AG04450 (cell line): Measurements from ENCODE around the gene VENTX. TPM values are rescaled to one million over a fixed set of nuclear protein-coding genes. Genes with fewer than 3 reads are reported as not detected.

Experiments used
- CTCF ChIA-PET: fragments of 300-600, 350-600 bp; formaldehyde crosslinking; extraction: SDS; loops from one replicate; lab custom pipeline; 2022; ENCODE audit warnings: antibody characterized with exemption, inconsistent platforms; lab: Charles Lee
- POLR2A ChIA-PET: fragments of 350-600 bp; formaldehyde crosslinking; extraction: SDS; loops from one replicate; lab custom pipeline; 2021; ENCODE audit warnings: antibody characterized with exemption, inconsistent platforms; lab: Yijun Ruan, JAX
- DNase-seq: peaks from one replicate; pipeline ENCODE4 v3.0.0-alpha.2; 2011; ENCODE audit warnings: low read depth, low spot score
- H3K27ac ChIP-seq: one replicate; pipeline ENCODE4 v1.5.1; 2012; ENCODE audit warnings: low read depth, low read length, control low read depth
- H3K27me3 ChIP-seq: one replicate; pipeline ENCODE4 v1.6.0; 2012; ENCODE audit warnings: low read length; ENCODE audit not compliant: control insufficient read depth, insufficient read depth
- H3K4me3 ChIP-seq: 2 replicates; pipeline ENCODE4 v1.5.1; 2011; ENCODE audit warnings: mild to moderate bottlenecking, low read depth, low read length, control low read depth
- H3K9me3 ChIP-seq: 2 replicates; pipeline ENCODE4 v1.5.1; 2012; ENCODE audit warnings: low read length; ENCODE audit not compliant: control insufficient read depth, insufficient read depth
- polyA plus RNA-seq: library from polyadenylated mRNA; depleted of rRNA; stranded (reverse); fragments of >200 nt; gene quantifications from 2 replicates; pipeline ENCODE4 v1.2.3, GENCODE V29; 2011
- TF ChIP-seq, protein P1 (sequence below): IDR thresholded peaks from 2 replicates; pipeline ENCODE4 v1.5.1; 2011; ENCODE audit warnings: low read depth, low read length, control low read depth, inconsistent platforms

VENTX gene
- polyA plus RNA-seq, 1 experiment: not detected

GRCh38 chr10:133280391-133281059, 42.9 kb downstream of the VENTX start:
- Histone ChIP-seq H3K9me3 (no peaks in the 10 kb centered on the region; the same call in 1 of the 2 replicates), H3K4me3 (no peak overlapping the region), H3K27ac (no peak overlapping the region), H3K27me3 (peaks cover 8% of the 10 kb centered on the region)
- TF ChIP-seq, protein P1, sequence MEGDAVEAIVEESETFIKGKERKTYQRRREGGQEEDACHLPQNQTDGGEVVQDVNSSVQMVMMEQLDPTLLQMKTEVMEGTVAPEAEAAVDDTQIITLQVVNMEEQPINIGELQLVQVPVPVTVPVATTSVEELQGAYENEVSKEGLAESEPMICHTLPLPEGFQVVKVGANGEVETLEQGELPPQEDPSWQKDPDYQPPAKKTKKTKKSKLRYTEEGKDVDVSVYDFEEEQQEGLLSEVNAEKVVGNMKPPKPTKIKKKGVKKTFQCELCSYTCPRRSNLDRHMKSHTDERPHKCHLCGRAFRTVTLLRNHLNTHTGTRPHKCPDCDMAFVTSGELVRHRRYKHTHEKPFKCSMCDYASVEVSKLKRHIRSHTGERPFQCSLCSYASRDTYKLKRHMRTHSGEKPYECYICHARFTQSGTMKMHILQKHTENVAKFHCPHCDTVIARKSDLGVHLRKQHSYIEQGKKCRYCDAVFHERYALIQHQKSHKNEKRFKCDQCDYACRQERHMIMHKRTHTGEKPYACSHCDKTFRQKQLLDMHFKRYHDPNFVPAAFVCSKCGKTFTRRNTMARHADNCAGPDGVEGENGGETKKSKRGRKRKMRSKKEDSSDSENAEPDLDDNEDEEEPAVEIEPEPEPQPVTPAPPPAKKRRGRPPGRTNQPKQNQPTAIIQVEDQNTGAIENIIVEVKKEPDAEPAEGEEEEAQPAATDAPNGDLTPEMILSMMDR: no peak
- ChIA-PET POLR2A (no interaction called here), CTCF (no interaction called here)
- no peak for DNase-seq

DNA sequence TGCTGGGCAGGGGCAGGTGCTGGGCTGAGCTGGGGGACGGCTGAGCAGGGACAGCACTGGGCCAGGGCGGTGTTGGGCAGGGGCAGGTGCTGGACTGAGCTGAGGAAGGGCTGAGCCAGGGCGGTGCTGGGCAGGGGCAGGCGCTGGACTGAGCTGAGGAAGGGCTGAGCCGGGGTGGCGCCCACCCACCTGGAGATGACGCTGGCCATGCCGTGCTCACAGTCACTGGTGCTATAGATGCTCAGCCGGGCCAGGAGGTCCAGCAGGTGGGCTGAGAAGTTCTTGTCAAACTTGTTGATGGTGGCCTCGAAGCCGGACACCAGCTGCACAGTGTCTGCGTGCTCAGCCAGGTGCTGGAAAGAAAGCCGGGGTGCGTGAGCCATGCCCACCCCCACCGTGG, 43.4 kb downstream of the VENTX start:
- no peaks in the 10 kb centered on the region; the same call in 1 of the 2 replicates for H3K9me3 ChIP-seq
- TF ChIP-seq, protein P1: no peak
- no peak for DNase-seq
- CTCF ChIA-PET: no interaction called here
- H3K27me3 ChIP-seq: peaks cover 3% of the 10 kb centered on the region
- H3K4me3 ChIP-seq: no peak overlapping the region
- H3K27ac ChIP-seq: no peak overlapping the region
- POLR2A ChIA-PET: no interaction called here

DNA sequence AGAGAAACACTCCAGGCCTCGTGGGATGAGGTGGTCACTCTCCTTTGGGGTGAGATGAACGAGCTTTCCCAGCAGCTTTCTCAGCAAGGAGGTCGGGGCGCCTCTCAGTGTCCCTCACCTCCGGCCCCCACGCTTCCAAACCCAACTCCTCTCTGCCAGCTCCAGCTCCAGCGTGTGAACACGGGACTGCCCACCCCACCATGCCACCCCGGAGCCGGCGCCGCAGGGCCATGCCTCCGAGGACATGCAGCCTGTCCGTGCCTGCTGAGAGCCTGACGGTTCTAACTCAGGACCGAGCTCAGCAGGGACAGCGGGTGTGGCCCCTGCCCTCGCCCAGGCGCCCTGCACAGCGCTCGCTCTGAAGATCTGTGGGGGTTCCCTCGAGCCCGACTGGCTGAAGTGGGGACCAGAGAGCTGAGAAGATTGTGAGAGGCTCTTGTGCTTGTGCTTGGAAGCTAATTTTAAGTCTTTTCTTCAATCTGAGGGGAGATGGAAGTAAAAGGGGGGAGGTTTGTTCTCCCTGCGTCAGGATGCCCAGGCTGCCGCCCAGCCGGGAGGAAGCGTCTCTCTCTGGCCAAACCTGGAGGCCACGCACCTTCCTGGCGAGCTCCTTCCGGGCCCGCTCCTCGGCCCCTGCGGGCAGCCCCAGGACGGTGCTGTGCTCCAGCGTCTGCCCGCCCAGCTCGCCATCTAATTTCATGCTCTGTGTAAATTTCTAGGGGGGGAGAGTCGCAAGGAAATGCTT, 44.1 kb downstream of the VENTX start:
- CTCF ChIA-PET: no interaction called here
- DNase-seq: no peak
- POLR2A ChIA-PET: no interaction called here

DNA sequence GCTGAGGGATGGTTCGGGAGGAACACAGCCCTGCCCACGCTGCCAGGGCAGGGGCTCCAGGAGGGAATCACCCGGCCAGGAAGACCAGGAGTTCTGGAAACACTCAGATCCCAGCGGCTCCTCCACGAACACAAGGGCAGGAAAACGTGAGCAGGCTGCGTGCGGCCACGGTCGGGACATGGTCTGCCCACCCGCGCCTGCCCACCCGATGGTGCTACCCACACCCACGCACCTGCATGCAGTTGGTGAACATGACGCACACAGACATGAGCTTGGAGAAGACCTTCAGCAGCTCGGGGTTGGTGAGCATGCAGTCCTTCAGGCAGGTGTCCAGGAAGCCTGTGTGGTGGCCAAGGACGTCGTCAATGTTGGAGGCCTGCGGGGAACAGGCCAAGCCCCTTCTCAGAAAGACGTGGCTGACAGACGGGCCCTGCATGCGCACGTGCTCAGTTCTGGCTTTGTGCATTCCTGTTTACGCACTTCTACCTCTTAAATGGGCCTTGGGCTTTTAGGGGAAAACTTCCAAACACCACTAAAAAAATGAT, 45.3 kb downstream of the VENTX start:
- CTCF ChIA-PET: no interaction called here
- H3K27ac ChIP-seq: no peak overlapping the region
- POLR2A ChIA-PET: no interaction called here
- no peaks in the 10 kb centered on the region; the same call in 1 of the 2 replicates for H3K9me3 ChIP-seq
- TF ChIP-seq, protein P1: no peak
- no peaks in the 10 kb centered on the region for H3K27me3 ChIP-seq
- DNase-seq: no peak
- no peak overlapping the region for H3K4me3 ChIP-seq

More for the DNA sequence above, 44.1 kb downstream of the VENTX start:
- no peaks in the 10 kb centered on the region for H3K27me3 ChIP-seq
- TF ChIP-seq, protein P1: no peak
- H3K27ac ChIP-seq: no peak overlapping the region
- H3K9me3 ChIP-seq: no peaks in the 10 kb centered on the region; the same call in 1 of the 2 replicates
- no peak overlapping the region for H3K4me3 ChIP-seq

GRCh38 chr10:133283931-133284330, 46.3 kb downstream of the VENTX start:
- DNase-seq: no peak
- TF ChIP-seq, protein P1: no peak
- Histone ChIP-seq H3K27ac (no peak overlapping the region), H3K27me3 (no peaks in the 10 kb centered on the region), H3K4me3 (no peak overlapping the region), H3K9me3 (no peaks in the 10 kb centered on the region; the same call in 1 of the 2 replicates)
- ChIA-PET CTCF (interaction anchor here (1.2 kb wide), 1 partner anchor 46 kb away, joined by 3 read pairs; no protein-coding TSS in a partner anchor), POLR2A (no interaction called here)
